IMR-90 (cell line): ENCODE measurements around the gene ANK3. TPM values are rescaled to one million over a fixed set of nuclear protein-coding genes. Genes with fewer than 3 reads are reported as not detected.

Source experiments
- ATAC-seq: fragments of 200-7000 bp; cut with Tn5 transposase; 2 replicates; pipeline ENCODE4 v1.9.1; 2020; ENCODE audit warnings: low read depth, mild to moderate bottlenecking, moderate library complexity
- BruUV-seq: library from RNA; stranded (reverse); fragments of 400-500 nt; replicated peaks from 2 replicates; lab custom pipeline; 2021; lab: Mats Ljungman, UMichigan
- CTCF ChIA-PET: fragments of 300-600 bp; formaldehyde crosslinking; extraction: SDS; loops from one replicate; lab custom pipeline; 2021; ENCODE audit warnings: antibody characterized with exemption; lab: Yijun Ruan, JAX
- POLR2A ChIA-PET: fragments of 300-600 bp; sonication (Branson Sonifier 250); formaldehyde crosslinking; loops from one replicate; lab custom pipeline; 2022; ENCODE audit warnings: antibody characterized with exemption; ENCODE audit not compliant: unreplicated experiment; lab: Charles Lee
- DNase-seq: peaks from one replicate; pipeline ENCODE4 v3.0.0; 2013
- H2AFZ ChIP-seq: replicated peaks from 2 replicates; pipeline ENCODE3; 2013; ENCODE audit warnings: low read length, mild to moderate bottlenecking; ENCODE audit not compliant: poor library complexity
- H2AK5ac ChIP-seq: 2 replicates; pipeline ENCODE4 v1.6.1; 2013; ENCODE audit warnings: low read depth, low read length, inconsistent platforms
- H2AK9ac ChIP-seq: replicated peaks from 2 replicates; pipeline ENCODE3; 2013; ENCODE audit warnings: mild to moderate bottlenecking, low read depth, low read length, moderate library complexity; ENCODE audit not compliant: poor library complexity
- H2BK120ac ChIP-seq: 2 replicates; pipeline ENCODE4 v1.6.1; 2013; ENCODE audit warnings: low read depth, low read length, inconsistent platforms
- H2BK15ac ChIP-seq: 3 replicates; pipeline ENCODE4 v1.6.1; 2013; ENCODE audit warnings: low read depth, low read length, inconsistent platforms
- H2BK20ac ChIP-seq: 2 replicates; pipeline ENCODE4 v1.6.1; 2013; ENCODE audit warnings: low read depth, mild to moderate bottlenecking, inconsistent platforms, low read length, moderate library complexity
- H2BK5ac ChIP-seq: 2 replicates; pipeline ENCODE4 v1.6.1; 2013; ENCODE audit warnings: mild to moderate bottlenecking, low read depth, low read length, inconsistent platforms; ENCODE audit not compliant: poor library complexity, severe bottlenecking
- H3K14ac ChIP-seq: replicated peaks from 2 replicates; pipeline ENCODE4 v1.6.1; 2013; ENCODE audit warnings: low read depth, low read length, inconsistent platforms
- H3K18ac ChIP-seq: 2 replicates; pipeline ENCODE4 v1.6.1; 2013; ENCODE audit warnings: low read depth, low read length, control low read depth
- H3K23ac ChIP-seq: 2 replicates; pipeline ENCODE4 v1.6.1; 2013; ENCODE audit warnings: low read depth, low read length, inconsistent platforms
- H3K27ac ChIP-seq: 2 replicates; pipeline ENCODE4 v1.5.1; 2013; ENCODE audit warnings: mild to moderate bottlenecking, control low read depth, low read length; ENCODE audit not compliant: insufficient read depth
- H3K27me3 ChIP-seq: 2 replicates; pipeline ENCODE4 v1.6.1; 2013; ENCODE audit warnings: low read length; ENCODE audit not compliant: control insufficient read depth, insufficient read depth
- H3K36me3 ChIP-seq: 2 replicates; pipeline ENCODE4 v1.6.1; 2013; ENCODE audit warnings: low read length, mixed read lengths; ENCODE audit not compliant: control insufficient read depth, insufficient read depth
- H3K4ac ChIP-seq: 2 replicates; pipeline ENCODE4 v1.6.1; 2013; ENCODE audit warnings: low read depth, low read length, inconsistent platforms
- H3K4me1 ChIP-seq: 2 replicates; pipeline ENCODE4 v1.6.1; 2013; ENCODE audit warnings: low read length, mixed read lengths; ENCODE audit not compliant: control insufficient read depth, insufficient read depth
- H3K4me2 ChIP-seq: 2 replicates; pipeline ENCODE4 v1.6.1; 2013; ENCODE audit warnings: low read depth, mild to moderate bottlenecking, control low read depth, low read length, moderate library complexity
- H3K4me3 ChIP-seq: 2 replicates; pipeline ENCODE4 v1.5.1; 2013; ENCODE audit warnings: low read depth, mild to moderate bottlenecking, control low read depth, low read length, moderate library complexity; ENCODE audit not compliant: insufficient read depth
- H3K56ac ChIP-seq: 2 replicates; pipeline ENCODE4 v1.6.1; 2013; ENCODE audit warnings: low read length, inconsistent platforms; ENCODE audit not compliant: insufficient read depth; ENCODE audit errors: extremely low read depth
- H3K79me1 ChIP-seq, 2 experiments: 2 replicates each; pipeline ENCODE4 v1.6.1; 2013; ENCODE audit warnings: low read length in 2 of 2, inconsistent platforms in 1 of 2, low read depth in 1 of 2
- H3K9ac ChIP-seq: 2 replicates; pipeline ENCODE4 v1.6.1; 2013; ENCODE audit warnings: low read depth, low read length, control low read depth
- H3K9me1 ChIP-seq: 2 replicates; pipeline ENCODE4 v1.6.1; 2013; ENCODE audit warnings: low read length, inconsistent platforms; ENCODE audit not compliant: insufficient read depth
- H3K9me3 ChIP-seq: 2 replicates; pipeline ENCODE4 v1.6.1; 2013; ENCODE audit warnings: low read length; ENCODE audit not compliant: control insufficient read depth, insufficient read depth
- H4K20me1 ChIP-seq: 2 replicates; pipeline ENCODE4 v1.6.1; 2013; ENCODE audit warnings: low read length, inconsistent platforms; ENCODE audit not compliant: insufficient read depth
- H4K5ac ChIP-seq: 2 replicates; pipeline ENCODE4 v1.6.1; 2013; ENCODE audit warnings: mild to moderate bottlenecking, low read depth, low read length, control low read depth
- H4K8ac ChIP-seq, 2 experiments: 2 replicates each; pipeline ENCODE4 v1.6.1; 2013; ENCODE audit warnings: low read depth in 2 of 2, low read length in 2 of 2, control low read depth in 1 of 2, inconsistent platforms in 1 of 2
- H4K91ac ChIP-seq: 2 replicates; pipeline ENCODE4 v1.6.1; 2013; ENCODE audit warnings: low read depth, low read length, inconsistent platforms; ENCODE audit not compliant: insufficient read depth
- BHLHE40 ChIP-seq: fragments of 150-350 bp; IDR thresholded peaks from 2 replicates; pipeline ENCODE4 v1.6.1; 2016; ENCODE audit warnings: mild to moderate bottlenecking, low read depth, low read length
- CEBPB ChIP-seq: IDR thresholded peaks from 2 replicates; pipeline ENCODE4 v1.6.1; 2012; ENCODE audit warnings: low read depth, low read length, improper control_type of control experiment
- CHD1 ChIP-seq: IDR thresholded peaks from 2 replicates; pipeline ENCODE4 v1.6.1; 2012; ENCODE audit warnings: low read depth, low read length, improper control_type of control experiment
- CTCF ChIP-seq: conservative IDR thresholded peaks from 2 replicates; pipeline ENCODE4 v1.5.1; 2012; ENCODE audit warnings: mild to moderate bottlenecking, low read depth, low read length, improper control_type of control experiment
- FOS ChIP-seq: fragments of 150-350 bp; IDR thresholded peaks from 2 replicates; pipeline ENCODE4 v1.6.1; 2016; ENCODE audit warnings: low read depth, low read length
- MAFK ChIP-seq: IDR thresholded peaks from 2 replicates; pipeline ENCODE4 v1.6.1; 2012; ENCODE audit warnings: low read depth, low read length, improper control_type of control experiment
- MAZ ChIP-seq: IDR thresholded peaks from 2 replicates; pipeline ENCODE4 v1.6.1; 2012; ENCODE audit warnings: low read depth, mild to moderate bottlenecking, low read length, improper control_type of control experiment, moderate library complexity, borderline replicate concordance
- MXI1 ChIP-seq: IDR thresholded peaks from 2 replicates; pipeline ENCODE4 v1.6.1; 2012; ENCODE audit warnings: low read depth, mild to moderate bottlenecking, low read length, moderate library complexity, borderline replicate concordance
- NFE2L2 ChIP-seq: fragments of 150-350 bp; IDR thresholded peaks from 2 replicates; pipeline ENCODE4 v1.6.1; 2016; ENCODE audit warnings: low read depth, mild to moderate bottlenecking, low read length
- POLR2A ChIP-seq: IDR thresholded peaks from 2 replicates; pipeline ENCODE4 v1.6.1; 2012; ENCODE audit warnings: mild to moderate bottlenecking, low read depth, low read length
- RAD21 ChIP-seq: IDR thresholded peaks from 2 replicates; pipeline ENCODE4 v1.6.1; 2012; ENCODE audit warnings: low read length, improper control_type of control experiment
- RCOR1 ChIP-seq: IDR thresholded peaks from 2 replicates; pipeline ENCODE4 v1.6.1; 2012; ENCODE audit warnings: mild to moderate bottlenecking, low read length, improper control_type of control experiment; ENCODE audit not compliant: insufficient replicate concordance
- RFX5 ChIP-seq: IDR thresholded peaks from 2 replicates; pipeline ENCODE4 v1.8.0; 2012; ENCODE audit warnings: low read depth, mild to moderate bottlenecking, low read length, moderate library complexity
- SMC3 ChIP-seq: fragments of 150-350 bp; IDR thresholded peaks from 2 replicates; pipeline ENCODE4 v1.6.1; 2016; ENCODE audit warnings: low read depth, mild to moderate bottlenecking, antibody characterized with exemption, low read length, moderate library complexity
- WGBS, 2 experiments: methylation state at CpG; one replicate each; pipeline versions ENCODE4 v1.1.5 to v1.1.7; 2013; ENCODE audit warnings: missing lambda C conversion rate in 2 of 2; ENCODE audit not compliant: insufficient read length in 1 of 2; ENCODE audit errors: extremely low coverage in 2 of 2; 5-methylcytosine and 5-hydroxymethylcytosine counted together
- dilution Hi-C: fragments of 300-500 bp; cut with HindIII; formaldehyde crosslinking; loops from one replicate; pipeline ENCODE4 v1.14.3; 2018; ENCODE audit warnings: low sequenced_read_pairs; ENCODE audit not compliant: unreplicated experiment
- in situ Hi-C: fragments of 300-500 bp; cut with MboI; formaldehyde crosslinking; loops from 3 replicates; pipeline ENCODE4 v1.14.3; 2019; ENCODE audit warnings: low sequenced_read_pairs, inconsistent platforms, mixed read lengths
- intact Hi-C: fragments of 100-400 bp; cut with micrococcal nuclease; formaldehyde crosslinking; loops from 2 replicates; pipeline ENCODE4 v1.10.0; 2022
- polyA plus RNA-seq, 3 experiments: library from polyadenylated mRNA; depleted of rRNA; stranded (reverse); fragments of >200 nt; gene quantifications; 2 replicates each; pipeline ENCODE4 v1.2.3, GENCODE V29; 2012; ENCODE audit warnings: low replicate concordance in 1 of 3
- total RNA-seq: library from RNA; depleted of rRNA; stranded (reverse); fragments of >200 nt; gene quantifications from 2 replicates; pipeline ENCODE4 v1.2.3, GENCODE V29; 2012
- TF ChIP-seq, protein P1 (sequence below): fragments of 150-350 bp; IDR thresholded peaks from 2 replicates; pipeline ENCODE4 v1.6.1; 2016; ENCODE audit warnings: low read depth, mild to moderate bottlenecking, low read length, moderate library complexity, borderline replicate concordance
- TF ChIP-seq, protein P2 (sequence below): fragments of 150-350 bp; IDR thresholded peaks from 2 replicates; pipeline ENCODE4 v1.6.1; 2017; ENCODE audit warnings: mild to moderate bottlenecking, antibody characterized with exemption, low read length, low read depth

Gene ANK3
- total and polyA plus RNA-seq, 2 of the 4 experiments (the other 2 are of a cell fraction) = 0.63 to 1.8 TPM

DNA sequence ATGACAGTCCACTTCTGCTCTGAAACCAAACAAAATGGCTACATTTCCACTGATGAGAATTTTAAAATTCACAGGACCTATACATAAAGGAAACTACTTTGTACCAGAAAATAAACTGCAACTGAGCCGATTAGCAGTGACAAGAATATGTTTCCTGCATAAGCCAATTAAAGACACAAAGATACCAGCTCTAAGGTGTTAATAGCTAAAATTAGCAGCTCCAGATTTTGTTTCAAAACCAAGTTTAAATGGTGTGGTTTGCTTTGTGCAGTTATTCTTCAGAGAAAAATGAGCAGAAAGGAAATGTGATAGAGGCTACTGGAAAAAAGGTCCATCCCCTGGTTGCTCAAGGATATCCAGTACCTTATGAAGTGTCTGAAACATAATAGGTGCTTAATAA lies 123.2 kb downstream of the ANK3 start:
- no peak for DNase-seq
- Histone ChIP-seq H4K5ac (no peak overlapping the region), H4K8ac (no peak overlapping the region), H3K56ac (no peak overlapping the region), H3K27ac (no peak overlapping the region), H3K4me2 (no peak overlapping the region), H2AK9ac (no peak overlapping the region), H3K36me3 (no peaks in the 10 kb centered on the region), H3K18ac (no peak overlapping the region), H2BK20ac (no peak overlapping the region), H3K9ac (no peak overlapping the region), H2BK15ac (no peak overlapping the region), H2AK5ac (no peak overlapping the region), H2BK120ac (no peak overlapping the region), H4K91ac (no peak overlapping the region), H3K4me1 (no peaks in the 10 kb centered on the region), H3K4ac (no peak overlapping the region), H3K9me3 (no peaks in the 10 kb centered on the region), H4K20me1 (no peaks in the 10 kb centered on the region), H3K23ac (no peak overlapping the region), H3K4me3 (no peak overlapping the region), H3K14ac (no peak overlapping the region), H3K27me3 (no peaks in the 10 kb centered on the region; the same call in 1 of the 2 replicates), H2AFZ (no peak overlapping the region), H2BK5ac (no peak overlapping the region), H3K79me1 (no peaks in the 10 kb centered on the region), H3K9me1 (no peaks in the 10 kb centered on the region)
- ATAC-seq = no peak
- BruUV-seq = no TSS peak
- CTCF ChIA-PET = no interaction called here
- dilution Hi-C loops (no loop called here), in situ Hi-C loops (no loop called here), intact Hi-C loops (no loop called here)
- no CpG with 5 or more reads among the region's 1 CpG for WGBS, 2 experiments
- TF ChIP-seq NFE2L2 = no peak
- TF ChIP-seq RCOR1 = no peak
- TF ChIP-seq CEBPB = no peak
- no peak for TF ChIP-seq BHLHE40
- no peak for TF ChIP-seq CTCF
- no peak for TF ChIP-seq MXI1
- TF ChIP-seq POLR2A = no peak
- TF ChIP-seq, protein P1, sequence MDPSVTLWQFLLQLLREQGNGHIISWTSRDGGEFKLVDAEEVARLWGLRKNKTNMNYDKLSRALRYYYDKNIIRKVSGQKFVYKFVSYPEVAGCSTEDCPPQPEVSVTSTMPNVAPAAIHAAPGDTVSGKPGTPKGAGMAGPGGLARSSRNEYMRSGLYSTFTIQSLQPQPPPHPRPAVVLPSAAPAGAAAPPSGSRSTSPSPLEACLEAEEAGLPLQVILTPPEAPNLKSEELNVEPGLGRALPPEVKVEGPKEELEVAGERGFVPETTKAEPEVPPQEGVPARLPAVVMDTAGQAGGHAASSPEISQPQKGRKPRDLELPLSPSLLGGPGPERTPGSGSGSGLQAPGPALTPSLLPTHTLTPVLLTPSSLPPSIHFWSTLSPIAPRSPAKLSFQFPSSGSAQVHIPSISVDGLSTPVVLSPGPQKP = no peak
- TF ChIP-seq RFX5 = no peak
- no peak for TF ChIP-seq MAFK
- no peak for TF ChIP-seq SMC3
- TF ChIP-seq MAZ = no peak
- no peak for TF ChIP-seq FOS
- no peak for TF ChIP-seq RAD21
- TF ChIP-seq, protein P2, sequence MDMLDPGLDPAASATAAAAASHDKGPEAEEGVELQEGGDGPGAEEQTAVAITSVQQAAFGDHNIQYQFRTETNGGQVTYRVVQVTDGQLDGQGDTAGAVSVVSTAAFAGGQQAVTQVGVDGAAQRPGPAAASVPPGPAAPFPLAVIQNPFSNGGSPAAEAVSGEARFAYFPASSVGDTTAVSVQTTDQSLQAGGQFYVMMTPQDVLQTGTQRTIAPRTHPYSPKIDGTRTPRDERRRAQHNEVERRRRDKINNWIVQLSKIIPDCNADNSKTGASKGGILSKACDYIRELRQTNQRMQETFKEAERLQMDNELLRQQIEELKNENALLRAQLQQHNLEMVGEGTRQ = no peak
- TF ChIP-seq CHD1 = no peak
- POLR2A ChIA-PET = no interaction called here
